ENCODE measurements around the gene ZNF441.

GRCh38 chr19:11813703-11814028, 46.9 kb downstream of the ZNF441 start:
- TF ChIP-seq CTCF (IDR thresholded peaks at IDR 0.05; ENCODE audit: low read depth, low read length) (no peak), EZH2phosphoT487 (IDR thresholded peaks at IDR 0.05; ENCODE audit: low read depth) (no peak)
